Left lung (tissue), 10 donors: ENCODE measurements around the gene COL6A3. TPM values are rescaled to one million over a fixed set of nuclear protein-coding genes. Genes with fewer than 3 reads are reported as not detected.

ENCODE experiments used
- ATAC-seq: fragments of 200-7000 bp; cut with Tn5 transposase; one replicate; pipeline ENCODE4 v1.9.1; 2020; ENCODE audit warnings: moderate library complexity
- DNase-seq, 4 donors: peaks; one replicate each; pipeline ENCODE4 v3.0.0-alpha.2; 2013 to 2020
- H3K27ac ChIP-seq, 2 donors: fragments of 200-600 bp; sonication (generic) in 1 of 2; one replicate each; pipeline versions ENCODE4 v1.5.0 to v1.8.0; 2020 to 2021
- H3K27me3 ChIP-seq, 2 donors: fragments of 200-600 bp; sonication (generic) in 1 of 2; one replicate each; pipeline versions ENCODE4 v1.5.0 to v1.8.0; 2020 to 2021
- H3K36me3 ChIP-seq, 2 donors: fragments of 200-600 bp; sonication (generic) in 1 of 2; one replicate each; pipeline versions ENCODE4 v1.5.0 to v1.8.0; 2020 to 2021
- H3K4me1 ChIP-seq, 2 donors: fragments of 200-600 bp; one replicate each; pipeline ENCODE4 v1.8.0; 2021
- H3K4me3 ChIP-seq, 2 donors: fragments of 200-600 bp; sonication (generic) in 1 of 2; one replicate each; pipeline versions ENCODE4 v1.5.0 to v1.8.0; 2020 to 2021; ENCODE audit warnings: mild to moderate bottlenecking in 1 of 2
- H3K9me3 ChIP-seq, 2 donors: fragments of 200-600 bp; sonication (generic) in 1 of 2; one replicate each; pipeline versions ENCODE4 v1.5.0 to v1.8.0; 2020 to 2021
- intact Hi-C, 2 donors: fragments of 100-400 bp; cut with DNase I; formaldehyde crosslinking; loops; one replicate each; pipeline versions ENCODE4 v1.11.2 to v1.14.2; 2022
- polyA plus RNA-seq, 6 donors: library from polyadenylated mRNA; unstranded; fragments of 120-200 nt; gene quantifications; one replicate each; pipeline ENCODE4 v1.2.1, GENCODE V29; 2013; ENCODE audit not compliant: insufficient read length in 6 of 6
- total RNA-seq, 2 donors: library from RNA; stranded (reverse); fragmentation: NEBNext Ultra II Directional; extraction: Animal tissue kit (Norgen Biotek cat#: 25700); gene quantifications; one replicate each; pipeline ENCODE4 v1.2.1, GENCODE V29; 2021
- TF ChIP-seq, protein P1 (sequence below), 2 donors: fragments of 200-600 bp; sonication (generic) in 1 of 2; IDR thresholded peaks; one replicate each; pipeline versions ENCODE4 v1.5.0 to v1.8.0; 2021; ENCODE audit warnings: antibody characterized with exemption in 2 of 2
- donor health status: DM: no; HTN: yes; CAD: no.
- donor health status: DM: no; HTN: no; CAD: no.

COL6A3 gene
- total and polyA plus RNA-seq, 8 donors: 598 to 868 (median 760) TPM

DNA sequence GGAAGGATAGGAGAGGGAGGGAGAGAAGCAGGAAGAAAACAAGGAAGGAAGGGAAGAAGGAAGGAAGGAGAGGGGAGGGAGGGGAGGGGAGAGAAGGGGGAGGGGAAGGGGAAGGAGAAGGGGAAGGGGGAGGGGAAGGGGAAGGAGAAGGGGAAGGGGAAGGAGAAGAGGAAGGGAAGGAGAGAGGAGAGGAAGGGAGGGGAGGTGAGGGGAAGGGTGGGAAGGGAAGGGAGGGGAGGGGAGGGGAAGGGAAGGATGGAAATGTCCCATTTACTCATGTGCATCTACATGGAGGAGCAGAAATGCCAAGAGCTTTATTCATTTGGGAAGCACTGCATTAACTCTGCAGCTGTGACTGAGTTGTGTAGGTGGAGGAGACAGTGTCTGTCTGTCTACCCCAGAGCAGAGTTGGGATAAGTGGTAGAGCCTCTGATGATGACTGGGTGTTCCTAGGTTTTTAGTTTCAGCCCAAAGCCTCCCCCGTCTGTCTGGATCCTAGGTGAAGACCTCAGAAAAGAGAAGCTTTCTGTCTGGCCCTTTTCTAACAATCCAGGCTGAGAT is 131.3 kb downstream of the COL6A3 start:
- TF ChIP-seq, protein P1, sequence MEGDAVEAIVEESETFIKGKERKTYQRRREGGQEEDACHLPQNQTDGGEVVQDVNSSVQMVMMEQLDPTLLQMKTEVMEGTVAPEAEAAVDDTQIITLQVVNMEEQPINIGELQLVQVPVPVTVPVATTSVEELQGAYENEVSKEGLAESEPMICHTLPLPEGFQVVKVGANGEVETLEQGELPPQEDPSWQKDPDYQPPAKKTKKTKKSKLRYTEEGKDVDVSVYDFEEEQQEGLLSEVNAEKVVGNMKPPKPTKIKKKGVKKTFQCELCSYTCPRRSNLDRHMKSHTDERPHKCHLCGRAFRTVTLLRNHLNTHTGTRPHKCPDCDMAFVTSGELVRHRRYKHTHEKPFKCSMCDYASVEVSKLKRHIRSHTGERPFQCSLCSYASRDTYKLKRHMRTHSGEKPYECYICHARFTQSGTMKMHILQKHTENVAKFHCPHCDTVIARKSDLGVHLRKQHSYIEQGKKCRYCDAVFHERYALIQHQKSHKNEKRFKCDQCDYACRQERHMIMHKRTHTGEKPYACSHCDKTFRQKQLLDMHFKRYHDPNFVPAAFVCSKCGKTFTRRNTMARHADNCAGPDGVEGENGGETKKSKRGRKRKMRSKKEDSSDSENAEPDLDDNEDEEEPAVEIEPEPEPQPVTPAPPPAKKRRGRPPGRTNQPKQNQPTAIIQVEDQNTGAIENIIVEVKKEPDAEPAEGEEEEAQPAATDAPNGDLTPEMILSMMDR (IDR thresholded peaks at IDR 0.05): no peak
- peak overlapping the region; percentile 41 to 76 for H3K27ac ChIP-seq
- peaks cover 0 to 22% of the 10 kb centered on the region in 2 donors for H3K27me3 ChIP-seq
- intact Hi-C loops: no loop called here
- ATAC-seq (peak; percentile 12), DNase-seq (no peak)
- no peaks in the 10 kb centered on the region for H3K36me3 ChIP-seq
- H3K4me1 ChIP-seq: peaks cover 6 to 11% of the 10 kb centered on the region in 2 donors
- H3K9me3 ChIP-seq: no peaks in the 10 kb centered on the region
- no peak overlapping the region for H3K4me3 ChIP-seq

DNA sequence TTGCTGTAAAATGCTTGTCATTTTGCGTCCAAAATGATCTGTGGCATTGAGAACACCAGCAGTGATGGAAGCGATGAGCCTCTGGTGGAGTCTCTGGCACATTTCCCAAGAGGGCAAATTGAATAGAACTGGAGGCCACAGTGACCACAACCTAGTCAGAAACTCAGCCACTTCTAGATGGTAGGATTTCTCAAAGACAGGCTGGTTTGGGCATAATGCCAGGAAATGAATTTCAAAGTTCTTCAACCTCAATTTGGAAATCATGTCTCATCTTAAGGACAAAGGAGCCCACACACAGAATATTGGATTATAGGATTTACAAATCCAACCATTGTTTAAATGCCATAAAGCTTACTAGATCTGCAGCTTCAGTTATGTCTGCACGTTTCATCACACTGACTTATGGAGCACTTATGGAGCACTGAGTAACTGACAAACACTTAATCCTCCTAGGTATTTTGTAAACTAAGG is 132.1 kb downstream of the COL6A3 start:
- Histone ChIP-seq H3K27me3 (peaks cover 0 to 14% of the 10 kb centered on the region in 2 donors), H3K4me1 (peaks cover 6 to 11% of the 10 kb centered on the region in 2 donors), H3K27ac (peak overlapping the region; percentile 38 to 76), H3K9me3 (no peaks in the 10 kb centered on the region), H3K4me3 (no peak overlapping the region), H3K36me3 (no peaks in the 10 kb centered on the region)
- TF ChIP-seq, protein P1 (IDR thresholded peaks at IDR 0.05): no peak
- no peak for ATAC-seq
- no peak for DNase-seq
- intact Hi-C loops: no loop called here

DNA sequence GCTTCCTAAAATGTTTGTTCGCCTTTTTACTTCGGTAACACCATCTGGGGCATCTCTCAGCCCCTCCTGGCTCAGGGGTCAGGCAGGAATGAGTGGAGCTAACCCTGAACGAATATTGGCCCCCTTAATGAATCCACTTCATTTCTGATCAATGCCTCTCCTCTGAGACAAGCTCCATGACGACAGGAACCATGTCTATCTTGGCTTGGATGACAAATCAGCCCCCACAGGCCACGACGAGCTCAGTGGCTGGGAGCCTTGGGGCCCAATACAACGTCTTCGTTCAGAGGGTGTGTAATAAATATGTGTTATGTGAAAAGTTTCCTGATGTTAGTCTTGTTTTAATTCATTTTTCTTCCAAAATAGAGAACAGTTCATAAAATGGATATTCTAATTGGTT is 133.0 kb downstream of the COL6A3 start:
- Histone ChIP-seq H3K27me3 (peaks cover 0 to 14% of the 10 kb centered on the region in 2 donors), H3K4me3 (no peak overlapping the region), H3K36me3 (no peaks in the 10 kb centered on the region), H3K4me1 (peaks cover 6 to 11% of the 10 kb centered on the region in 2 donors), H3K27ac (peak overlapping the region; percentile 38 to 76), H3K9me3 (no peaks in the 10 kb centered on the region)
- TF ChIP-seq, protein P1 (IDR thresholded peaks at IDR 0.05): no peak
- intact Hi-C loops: no loop called here
- ATAC-seq: no peak
- no peak for DNase-seq

DNA sequence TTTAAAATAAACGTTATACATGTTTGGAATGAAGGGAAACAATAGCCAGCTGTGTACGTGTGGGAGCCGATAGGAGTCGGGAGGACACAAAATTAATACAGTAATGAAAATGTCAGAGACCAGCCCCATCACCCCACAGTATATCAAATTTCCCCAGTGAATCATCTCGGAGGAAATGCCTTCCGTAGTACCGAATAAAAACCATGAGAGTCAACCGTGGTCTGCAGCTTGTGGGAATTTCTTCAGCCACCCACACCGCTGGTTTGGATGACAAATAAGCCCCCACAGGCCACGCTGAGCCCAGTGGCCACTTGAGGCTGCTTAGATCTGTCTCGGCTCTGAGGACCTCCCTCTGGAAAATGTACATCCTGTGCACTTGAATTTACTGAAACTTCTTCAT is 133.7 kb downstream of the COL6A3 start:
- no peak overlapping the region for H3K4me3 ChIP-seq
- peaks cover 0 to 7% of the 10 kb centered on the region in 2 donors for H3K27me3 ChIP-seq
- peak; percentile 62 for ATAC-seq
- H3K36me3 ChIP-seq: no peaks in the 10 kb centered on the region
- peaks cover 6 to 11% of the 10 kb centered on the region in 2 donors for H3K4me1 ChIP-seq
- peak overlapping the region; percentile 45 to 76 for H3K27ac ChIP-seq
- TF ChIP-seq, protein P1 (IDR thresholded peaks at IDR 0.05): no peak
- intact Hi-C loops: no loop called here
- H3K9me3 ChIP-seq: no peaks in the 10 kb centered on the region
- DNase-seq: no peak

DNA sequence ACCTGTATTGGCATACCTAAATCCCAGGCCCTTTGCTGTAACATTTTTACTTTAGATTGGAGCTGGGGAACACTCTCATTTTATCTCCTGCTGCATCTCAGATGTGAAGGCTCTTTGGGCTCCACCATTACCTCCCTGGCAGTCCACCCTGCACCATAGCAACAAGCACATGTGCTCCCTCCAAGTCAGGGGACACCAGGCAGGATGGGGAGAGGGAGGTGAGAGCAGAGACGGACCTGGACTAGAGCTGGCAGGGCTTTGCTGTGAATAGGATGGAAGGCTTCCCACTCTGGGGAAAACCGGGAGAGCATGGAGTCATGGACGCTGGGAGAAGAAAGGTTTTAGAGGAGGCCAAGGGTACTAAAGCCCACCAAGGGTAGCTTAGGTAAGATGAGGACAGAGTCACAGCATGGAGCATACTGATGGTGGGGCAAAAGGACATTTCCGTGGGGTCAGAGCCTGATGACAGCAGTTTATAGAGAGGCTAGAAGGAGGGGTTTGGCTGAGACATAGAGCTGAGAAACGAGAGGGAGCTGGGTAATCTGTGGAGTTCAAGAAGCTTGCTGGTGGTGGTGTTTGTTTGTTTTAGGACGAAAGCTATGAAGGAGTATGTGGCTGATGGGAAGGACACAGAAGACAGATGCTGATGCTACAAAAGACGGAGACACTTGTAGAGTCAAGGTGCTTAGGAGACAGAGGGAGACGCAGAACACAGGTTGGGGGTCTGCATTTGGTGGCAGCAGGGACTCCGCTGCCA is 134.8 kb downstream of the COL6A3 start:
- intact Hi-C loops: no loop called here
- ATAC-seq (no peak), DNase-seq (no peak)
- TF ChIP-seq, protein P1 (IDR thresholded peaks at IDR 0.05): no peak
- peaks cover 0 to 6% of the 10 kb centered on the region in 2 donors for H3K27me3 ChIP-seq
- peaks cover 6 to 11% of the 10 kb centered on the region in 2 donors for H3K4me1 ChIP-seq
- H3K4me3 ChIP-seq: no peak overlapping the region
- H3K9me3 ChIP-seq: no peaks in the 10 kb centered on the region
- H3K36me3 ChIP-seq: no peaks in the 10 kb centered on the region
- H3K27ac ChIP-seq: peak overlapping the region; percentile 45 to 76
